HL-60/S4 treated with phorbol 12-myristate 13-acetate at 8.2 ng/mL for 4 days and 3 days (cell line): Measurements from ENCODE around the gene FGF18.

Experiments
- in situ Hi-C: fragments of 300-500 bp; cut with MboI; formaldehyde crosslinking; loops from 2 replicates; pipeline ENCODE4 v1.15.0; 2022; ENCODE audit warnings: low sequenced_read_pairs

Gene FGF18

GRCh38 chr5:171421331-171422262 is 2.1 kb downstream of the FGF18 start:
- in situ Hi-C loops = loop anchor here (25.0 kb wide), 2 partner anchors 491 to 616 kb away; no protein-coding TSS in a partner anchor

DNA sequence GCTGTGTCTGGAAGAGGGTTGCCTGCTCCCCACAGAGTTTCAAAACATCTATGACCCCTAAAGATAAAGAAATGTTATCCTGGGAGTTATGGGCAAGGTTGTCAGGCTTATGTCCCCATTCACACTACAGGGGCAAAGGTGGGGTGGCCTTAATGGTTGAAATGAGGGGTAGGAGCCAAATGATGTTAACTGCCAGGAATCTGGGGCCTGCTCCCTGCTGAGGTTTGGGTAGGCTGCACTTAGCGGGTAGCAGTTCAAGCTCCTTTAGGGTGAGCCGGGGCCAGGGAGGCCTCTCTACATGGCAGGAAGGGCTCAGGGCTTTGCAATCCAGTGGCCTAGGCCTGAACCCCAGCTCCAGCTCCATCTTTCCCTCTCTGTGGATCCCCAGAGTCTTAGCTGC is 3.0 kb downstream of the FGF18 start:
- in situ Hi-C loops = loop anchor here (25.0 kb wide), 2 partner anchors 490 to 615 kb away; no protein-coding TSS in a partner anchor

- in situ Hi-C loops = loop anchor here (25.0 kb wide), 2 partner anchors 489 to 614 kb away; no protein-coding TSS in a partner anchor
Observed at GRCh38 chr5:171422902-171423663, 3.6 kb downstream of the FGF18 start.

DNA sequence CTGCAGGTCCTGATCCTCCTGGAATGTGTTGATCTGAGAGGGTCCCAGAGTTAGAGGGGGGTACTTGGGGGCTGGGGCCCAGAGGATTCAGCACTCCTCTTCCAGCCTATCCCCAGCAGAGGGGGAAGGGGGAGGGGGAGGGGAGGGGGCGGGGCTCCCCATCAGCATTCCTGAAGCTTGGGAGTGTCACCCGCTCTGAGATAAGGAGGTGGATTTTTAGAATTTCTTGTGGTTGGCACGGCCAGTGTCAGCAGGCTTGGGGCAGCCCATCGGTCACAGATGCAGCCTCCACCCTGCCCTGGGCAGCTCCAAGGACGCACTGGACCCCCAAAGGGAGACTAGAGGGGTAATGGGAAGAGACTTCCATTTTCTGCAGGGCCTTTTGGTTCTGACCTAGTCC is 5.3 kb downstream of the FGF18 start:
- in situ Hi-C loops = loop anchor here (25.0 kb wide), 2 partner anchors 488 to 613 kb away; no protein-coding TSS in a partner anchor

GRCh38 chr5:171425596-171426244 is 6.3 kb downstream of the FGF18 start:
- in situ Hi-C loops = no loop called here

GRCh38 chr5:171426266-171426665 is 6.8 kb downstream of the FGF18 start:
- in situ Hi-C loops = no loop called here

GRCh38 chr5:171426680-171427079 is 7.2 kb downstream of the FGF18 start:
- in situ Hi-C loops = no loop called here

GRCh38 chr5:171427318-171428167 is 8.1 kb downstream of the FGF18 start:
- in situ Hi-C loops = no loop called here

- in situ Hi-C loops = no loop called here
Observed at GRCh38 chr5:171428168-171428696, 8.8 kb downstream of the FGF18 start.

GRCh38 chr5:171428809-171429542 is 9.5 kb downstream of the FGF18 start:
- in situ Hi-C loops = no loop called here

DNA sequence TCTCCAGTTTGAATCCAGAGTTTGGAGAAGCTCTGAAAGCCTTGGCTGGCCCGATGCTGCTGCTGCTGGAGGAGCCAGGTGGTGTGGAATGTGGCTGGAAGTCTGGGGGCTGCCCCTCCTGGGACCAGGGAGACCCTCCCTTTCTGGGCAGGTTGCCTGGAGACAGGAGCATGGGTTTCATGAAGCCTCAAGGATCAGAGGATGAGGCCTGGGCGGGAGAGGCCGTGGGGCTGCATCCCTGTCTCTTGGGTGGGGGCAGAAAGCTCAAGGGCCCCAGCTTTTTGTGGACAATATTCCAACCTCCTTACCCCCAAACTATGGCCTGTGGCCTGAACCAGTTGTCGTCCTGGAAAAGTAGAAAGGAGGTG is 10.1 kb downstream of the FGF18 start:
- in situ Hi-C loops = no loop called here

DNA sequence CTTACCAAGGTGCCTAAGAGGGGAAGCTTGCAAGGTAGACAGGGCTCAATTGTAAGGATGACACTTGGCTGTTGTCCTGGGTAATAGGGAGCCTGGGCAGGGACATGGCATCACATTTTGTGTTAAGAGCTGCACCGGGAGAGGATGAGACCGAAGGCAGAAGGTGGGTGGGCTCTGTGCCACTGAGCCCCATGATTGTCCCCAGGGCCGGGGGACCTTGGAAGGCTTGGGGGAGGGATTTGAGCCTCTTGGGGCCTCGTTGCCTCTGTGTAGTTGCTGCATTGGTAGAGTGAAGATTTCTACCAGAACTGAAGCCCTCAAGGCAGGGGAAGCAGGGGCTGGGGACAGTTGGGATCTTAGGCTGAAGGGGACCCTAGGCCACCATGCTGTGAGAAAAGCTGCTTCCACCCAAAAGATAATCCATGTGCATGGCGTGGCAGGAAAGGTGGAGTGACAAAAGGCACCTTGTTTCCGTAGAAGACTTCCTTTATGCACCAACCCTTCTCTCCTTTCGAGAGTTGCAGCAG is 11.9 kb downstream of the FGF18 start:
- in situ Hi-C loops = no loop called here

DNA sequence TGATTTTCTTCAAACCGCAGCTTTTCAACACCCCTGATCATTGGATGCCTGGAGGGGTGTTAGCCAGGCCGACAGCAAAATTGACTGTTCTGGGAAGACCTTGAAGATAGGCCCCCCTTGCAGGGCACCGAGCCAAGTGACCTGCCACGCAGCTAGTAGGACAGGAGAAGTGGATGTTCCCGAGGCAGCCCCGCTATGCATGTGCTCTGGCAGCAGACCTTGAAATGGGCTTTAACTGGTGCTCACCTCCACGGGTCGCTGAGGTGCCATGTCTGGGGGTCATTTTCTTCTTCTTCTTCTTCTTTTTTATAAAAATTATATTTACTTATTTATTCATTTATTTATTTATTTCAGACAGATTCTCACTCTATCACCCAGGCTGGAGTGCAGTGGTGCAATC is 12.6 kb downstream of the FGF18 start:
- in situ Hi-C loops = no loop called here

- in situ Hi-C loops = no loop called here
Observed at GRCh38 chr5:171432583-171433351, 13.3 kb downstream of the FGF18 start.

- in situ Hi-C loops = no loop called here
Observed at GRCh38 chr5:171433352-171433698, 13.9 kb downstream of the FGF18 start.

DNA sequence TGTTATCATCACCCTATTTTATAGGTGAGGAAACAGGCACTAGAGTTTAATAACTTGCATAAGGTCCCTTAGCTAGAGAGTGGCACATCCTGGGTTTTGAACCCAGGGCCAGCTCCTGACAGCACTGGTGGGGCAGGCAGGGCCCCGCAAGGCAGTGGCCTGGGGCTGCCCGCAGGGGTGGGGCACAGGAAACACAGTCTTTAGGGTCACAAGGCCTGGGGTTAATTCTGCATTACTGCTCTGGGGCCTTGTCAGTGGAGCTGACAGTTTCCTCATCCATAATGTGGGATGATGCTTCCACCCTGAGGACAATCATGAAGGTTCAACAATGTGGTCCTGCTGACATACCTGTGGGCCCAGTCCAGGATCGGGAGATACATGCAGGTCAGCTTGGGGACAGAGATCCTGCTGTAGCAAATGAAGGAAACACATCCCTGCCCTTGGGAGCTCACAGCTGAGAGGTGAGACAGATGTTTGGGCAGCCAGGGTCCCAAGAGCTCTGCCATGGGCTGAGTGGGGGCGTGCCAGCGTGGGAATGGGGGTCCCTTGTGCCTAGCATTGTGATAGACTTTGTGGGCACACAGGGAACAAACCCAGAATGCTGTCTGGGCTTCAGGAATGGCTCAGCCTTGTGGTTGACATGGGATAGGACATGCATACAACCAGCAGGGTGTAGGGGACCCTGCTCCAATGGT is 14.7 kb downstream of the FGF18 start:
- in situ Hi-C loops = no loop called here

DNA sequence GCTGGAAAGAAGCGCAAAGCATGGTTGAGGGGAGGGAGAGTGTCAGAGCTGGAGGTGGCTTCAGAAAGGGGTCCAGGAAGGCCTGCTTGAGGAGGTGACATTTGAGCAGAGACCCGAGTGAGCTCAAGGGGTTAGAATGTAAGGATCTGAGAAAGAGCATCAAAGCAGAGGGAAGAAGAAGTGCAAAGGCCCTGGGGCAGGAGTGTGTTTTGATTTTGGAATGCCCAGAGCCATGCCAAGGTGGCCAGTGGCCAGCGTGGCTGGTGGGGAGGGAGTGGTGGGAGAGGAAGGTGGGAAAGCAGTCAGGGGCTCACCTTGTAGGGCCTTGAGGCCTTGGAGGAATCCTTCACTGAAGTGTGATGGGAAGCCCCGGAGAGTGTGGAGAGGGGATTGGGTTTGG is 15.4 kb downstream of the FGF18 start:
- in situ Hi-C loops = no loop called here

DNA sequence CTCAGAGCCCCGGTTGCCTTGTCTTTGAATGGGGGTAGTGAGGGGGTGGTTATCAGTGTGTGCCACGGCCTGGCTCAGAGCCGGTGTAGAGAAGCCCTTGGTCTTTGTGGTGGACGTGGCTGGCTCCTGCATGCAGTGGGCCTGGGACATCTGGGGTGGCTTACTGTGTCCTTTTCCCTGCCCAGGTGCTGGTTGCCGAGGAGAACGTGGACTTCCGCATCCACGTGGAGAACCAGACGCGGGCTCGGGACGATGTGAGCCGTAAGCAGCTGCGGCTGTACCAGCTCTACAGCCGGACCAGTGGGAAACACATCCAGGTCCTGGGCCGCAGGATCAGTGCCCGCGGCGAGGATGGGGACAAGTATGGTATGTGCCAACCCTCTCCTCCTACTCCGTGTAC is 16.5 kb downstream of the FGF18 start:
- in situ Hi-C loops = no loop called here
